ENCODE measurements around the gene GRIK4. TPM values are rescaled to one million over a fixed set of nuclear protein-coding genes. Genes with fewer than 3 reads are reported as not detected.

The GRIK4 gene
- total RNA-seq, 1 donor from 2014 or later: 2.2 TPM

DNA sequence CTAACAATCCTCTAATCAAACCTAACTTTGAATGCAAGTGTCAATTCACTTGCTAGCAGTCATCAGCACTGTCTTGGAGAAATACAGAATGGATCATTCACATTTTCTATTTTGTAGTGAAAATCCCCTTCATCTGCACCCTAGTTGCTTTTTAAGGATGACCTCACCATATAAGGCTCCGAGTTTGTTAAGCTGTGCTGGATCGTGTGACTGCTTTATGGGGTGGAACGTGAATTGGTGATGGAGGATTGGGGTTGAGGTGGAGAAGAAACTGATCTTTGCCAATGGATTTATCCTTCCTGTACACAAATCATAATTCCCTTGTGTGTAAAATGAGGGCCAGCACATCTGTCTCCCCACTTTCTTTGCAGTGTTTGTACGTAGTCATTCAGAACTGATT lies 426.7 kb downstream of the GRIK4 start:
- no peak for DNase-seq (ENCODE audit: low spot score in 2 of 2, unreplicated experiment in 2 of 2)
- H3K27ac Mint-ChIP-seq: no peak overlapping the region
- no peaks in the 10 kb centered on the region for H3K36me3 Mint-ChIP-seq
- H3K9me3 Mint-ChIP-seq: no peaks in the 10 kb centered on the region
- H3K4me1 Mint-ChIP-seq: no peaks in the 10 kb centered on the region
- no peak overlapping the region for H3K4me3 Mint-ChIP-seq
- H3K27me3 Mint-ChIP-seq (ENCODE audit: low read depth): peaks cover 42% of the 10 kb centered on the region
- TF ChIP-seq, protein P1, sequence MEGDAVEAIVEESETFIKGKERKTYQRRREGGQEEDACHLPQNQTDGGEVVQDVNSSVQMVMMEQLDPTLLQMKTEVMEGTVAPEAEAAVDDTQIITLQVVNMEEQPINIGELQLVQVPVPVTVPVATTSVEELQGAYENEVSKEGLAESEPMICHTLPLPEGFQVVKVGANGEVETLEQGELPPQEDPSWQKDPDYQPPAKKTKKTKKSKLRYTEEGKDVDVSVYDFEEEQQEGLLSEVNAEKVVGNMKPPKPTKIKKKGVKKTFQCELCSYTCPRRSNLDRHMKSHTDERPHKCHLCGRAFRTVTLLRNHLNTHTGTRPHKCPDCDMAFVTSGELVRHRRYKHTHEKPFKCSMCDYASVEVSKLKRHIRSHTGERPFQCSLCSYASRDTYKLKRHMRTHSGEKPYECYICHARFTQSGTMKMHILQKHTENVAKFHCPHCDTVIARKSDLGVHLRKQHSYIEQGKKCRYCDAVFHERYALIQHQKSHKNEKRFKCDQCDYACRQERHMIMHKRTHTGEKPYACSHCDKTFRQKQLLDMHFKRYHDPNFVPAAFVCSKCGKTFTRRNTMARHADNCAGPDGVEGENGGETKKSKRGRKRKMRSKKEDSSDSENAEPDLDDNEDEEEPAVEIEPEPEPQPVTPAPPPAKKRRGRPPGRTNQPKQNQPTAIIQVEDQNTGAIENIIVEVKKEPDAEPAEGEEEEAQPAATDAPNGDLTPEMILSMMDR (IDR thresholded peaks at IDR 0.05; ENCODE audit: unreplicated experiment): no peak

DNA sequence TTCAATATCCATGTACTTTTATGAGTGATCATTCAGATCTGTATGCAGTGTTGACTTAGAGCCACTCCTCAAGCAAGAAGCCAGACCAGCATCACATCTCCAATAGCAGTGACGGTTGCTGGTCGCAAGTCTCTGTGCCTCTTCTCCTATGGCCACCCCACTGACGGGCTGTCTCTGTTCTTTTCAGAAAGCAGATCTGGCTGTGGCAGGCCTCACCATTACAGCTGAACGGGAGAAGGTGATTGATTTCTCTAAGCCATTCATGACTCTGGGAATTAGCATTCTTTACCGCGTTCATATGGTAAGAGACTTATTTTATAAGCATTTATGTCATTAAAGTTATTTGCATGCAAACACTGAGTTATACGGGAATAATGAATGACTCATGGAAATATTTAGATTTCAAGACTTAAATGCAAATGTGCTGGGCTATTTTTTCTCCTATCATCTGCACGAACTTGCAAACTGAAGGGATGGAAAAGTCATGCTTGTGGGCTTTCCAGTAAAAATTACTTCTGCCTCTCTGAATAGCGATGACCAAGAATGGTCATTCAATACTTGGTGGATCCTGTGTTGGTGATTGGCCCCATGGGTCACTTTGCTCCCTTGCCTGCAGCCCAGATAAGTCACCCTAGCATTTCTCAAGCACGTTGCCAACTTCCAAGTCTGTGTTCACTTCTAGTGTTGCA lies 428.8 kb downstream of the GRIK4 start:
- H3K27ac Mint-ChIP-seq: no peak overlapping the region
- H3K4me1 Mint-ChIP-seq: no peaks in the 10 kb centered on the region
- no peak overlapping the region for H3K4me3 Mint-ChIP-seq
- TF ChIP-seq, protein P1 (IDR thresholded peaks at IDR 0.05; ENCODE audit: unreplicated experiment): no peak
- H3K36me3 Mint-ChIP-seq: no peaks in the 10 kb centered on the region
- H3K27me3 Mint-ChIP-seq (ENCODE audit: low read depth): peaks cover 37% of the 10 kb centered on the region
- peaks cover 10% of the 10 kb centered on the region for H3K9me3 Mint-ChIP-seq
- no peak for DNase-seq (ENCODE audit: low spot score in 2 of 2, unreplicated experiment in 2 of 2)

DNA sequence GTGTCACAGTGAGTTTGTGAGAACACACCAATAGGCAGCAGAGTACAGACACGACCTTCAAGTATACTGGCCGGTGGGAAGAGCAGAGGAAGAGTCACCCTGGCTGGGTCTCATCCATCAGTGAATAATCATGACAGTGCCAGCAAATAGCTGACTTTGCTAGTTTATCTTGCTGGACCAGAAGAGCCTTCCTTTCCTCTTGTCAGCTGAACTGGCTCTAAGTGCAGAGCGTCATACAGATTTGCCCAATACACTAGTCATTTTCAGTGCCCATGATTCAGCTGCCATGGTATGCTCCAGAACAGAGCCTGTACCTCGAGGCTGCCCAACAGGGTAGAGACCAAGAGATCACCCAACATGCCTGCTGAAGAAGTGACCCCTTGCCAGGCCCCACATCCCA lies 429.5 kb downstream of the GRIK4 start:
- DNase-seq (ENCODE audit: low spot score in 2 of 2, unreplicated experiment in 2 of 2): no peak

DNA sequence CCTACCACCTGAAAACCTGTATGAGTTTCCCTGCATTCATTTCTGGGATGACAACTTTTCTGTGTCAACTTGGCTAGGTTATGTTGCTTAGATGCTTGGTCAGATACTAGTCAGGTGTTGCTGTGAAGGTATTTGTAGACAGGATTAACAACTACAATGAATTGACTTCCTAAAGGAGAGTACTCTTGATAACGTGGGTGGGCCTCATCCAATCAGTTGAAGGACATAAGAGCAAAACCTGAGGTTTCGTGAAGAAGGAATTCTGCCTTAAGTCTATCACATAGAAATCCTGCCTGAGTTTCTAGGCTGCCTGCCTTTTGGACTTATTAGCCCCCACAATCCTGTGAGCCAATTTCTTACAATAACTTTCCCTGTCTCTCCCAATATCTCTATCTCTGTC lies 431.2 kb downstream of the GRIK4 start:
- Mint-ChIP-seq H3K9me3 (peaks cover 11% of the 10 kb centered on the region), H3K27me3 (ENCODE audit: low read depth) (peaks cover 30% of the 10 kb centered on the region), H3K27ac (no peak overlapping the region), H3K4me3 (no peak overlapping the region), H3K4me1 (no peaks in the 10 kb centered on the region), H3K36me3 (no peaks in the 10 kb centered on the region)
- TF ChIP-seq, protein P1 (IDR thresholded peaks at IDR 0.05; ENCODE audit: unreplicated experiment): no peak
- DNase-seq (ENCODE audit: low spot score in 2 of 2, unreplicated experiment in 2 of 2): no peak

More for the DNA sequence above, 429.5 kb downstream of the GRIK4 start:
- Mint-ChIP-seq H3K4me1 (no peaks in the 10 kb centered on the region), H3K4me3 (no peak overlapping the region), H3K27me3 (ENCODE audit: low read depth) (peaks cover 38% of the 10 kb centered on the region), H3K9me3 (peaks cover 11% of the 10 kb centered on the region), H3K27ac (no peak overlapping the region), H3K36me3 (no peaks in the 10 kb centered on the region)
- TF ChIP-seq, protein P1 (IDR thresholded peaks at IDR 0.05; ENCODE audit: unreplicated experiment): no peak

DNA sequence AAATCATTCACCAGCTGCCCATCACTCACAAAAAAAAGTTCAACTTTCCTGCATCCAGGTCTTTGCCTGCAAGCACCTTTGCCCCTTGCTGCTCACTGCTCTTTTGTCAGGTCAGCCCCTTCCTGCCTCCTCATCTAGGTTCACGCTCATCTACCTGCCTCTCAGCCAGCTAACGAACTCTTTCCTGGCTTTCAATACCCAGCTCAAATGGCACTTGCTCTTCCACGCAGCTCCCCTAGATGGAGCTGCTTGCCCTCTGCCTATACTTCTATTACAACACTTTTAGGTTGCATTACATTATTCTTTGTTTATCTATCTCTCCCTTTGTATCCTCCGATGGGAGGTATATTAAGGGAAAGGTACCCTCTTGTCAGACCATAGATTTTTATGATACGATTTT lies 433.5 kb downstream of the GRIK4 start:
- no peaks in the 10 kb centered on the region for H3K4me1 Mint-ChIP-seq
- TF ChIP-seq, protein P1 (IDR thresholded peaks at IDR 0.05; ENCODE audit: unreplicated experiment): no peak
- no peak for DNase-seq (ENCODE audit: low spot score in 2 of 2, unreplicated experiment in 2 of 2)
- no peak overlapping the region for H3K4me3 Mint-ChIP-seq
- peaks cover 36% of the 10 kb centered on the region for H3K27me3 Mint-ChIP-seq (ENCODE audit: low read depth)
- no peaks in the 10 kb centered on the region for H3K36me3 Mint-ChIP-seq
- H3K27ac Mint-ChIP-seq: no peak overlapping the region
- H3K9me3 Mint-ChIP-seq: peaks cover 11% of the 10 kb centered on the region

Data from mesothelial cell of epicardium (in vitro differentiated cells).